CD4-positive, alpha-beta T cell (primary cell): ENCODE measurements around the gene PVALEF. TPM values are rescaled to one million over a fixed set of nuclear protein-coding genes. Genes with fewer than 3 reads are reported as not detected.
"Not testable (repeated sequence)": the region's sequence is repeated elsewhere in the genome, so short reads cannot be mapped to it uniquely, and the experiment has no call there.

Experiments used
- ATAC-seq: fragments of 200-7000 bp; cut with Tn5 transposase; one replicate; pipeline ENCODE4 v1.10.0; 2022; ENCODE audit warnings: mild to moderate bottlenecking; ENCODE audit not compliant: poor library complexity
- CTCF ChIA-PET: fragments of 350-600 bp; sonication (Branson Sonifier 250); formaldehyde crosslinking; loops from one replicate; lab custom pipeline; 2021; ENCODE audit warnings: antibody characterized with exemption, inconsistent platforms; lab: Charles Lee
- POLR2A ChIA-PET: fragments of 350-600 bp; sonication (Branson Sonifier 250); formaldehyde crosslinking; loops from one replicate; lab custom pipeline; 2021; ENCODE audit warnings: antibody characterized with exemption, inconsistent platforms; lab: Charles Lee
- DNase-seq, 14 experiments: peaks; one replicate each; pipeline ENCODE4 v3.0.0-alpha.2; 2013 to 2020; ENCODE audit warnings: mixed read lengths in 2 of 14
- H3K27ac ChIP-seq, 2 donors: one replicate each; pipeline versions ENCODE4 v1.5.1 to v1.7.0; 2013; ENCODE audit warnings: low read length in 2 of 2, low read depth in 1 of 2, mild to moderate bottlenecking in 1 of 2
- H3K27me3 ChIP-seq, 2 experiments: 1 replicate in 1 of 2; 2 replicates in 1 of 2; pipeline versions ENCODE4 v1.6.1 to v1.7.0; 2013; ENCODE audit warnings: low read length in 2 of 2, control low read depth in 1 of 2, mild to moderate bottlenecking in 1 of 2, moderate library complexity in 1 of 2; ENCODE audit not compliant: insufficient read depth in 2 of 2, control insufficient read depth in 1 of 2
- H3K36me3 ChIP-seq: one replicate; pipeline ENCODE4 v1.6.1; 2013; ENCODE audit warnings: low read length, control low read depth; ENCODE audit not compliant: insufficient read depth
- H3K4me1 ChIP-seq: one replicate; pipeline ENCODE4 v1.6.1; 2013; ENCODE audit warnings: low read length, control low read depth; ENCODE audit not compliant: insufficient read depth
- H3K4me3 ChIP-seq: one replicate; pipeline ENCODE4 v1.5.1; 2013; ENCODE audit warnings: mild to moderate bottlenecking, low read length, moderate library complexity
- H3K9me3 ChIP-seq, 2 experiments: 1 replicate in 1 of 2; 2 replicates in 1 of 2; pipeline versions ENCODE4 v1.6.1 to v1.7.0; 2013; ENCODE audit warnings: low read length in 2 of 2, mild to moderate bottlenecking in 2 of 2, control low read depth in 1 of 2, moderate library complexity in 1 of 2; ENCODE audit not compliant: control insufficient read depth in 1 of 2, insufficient read depth in 1 of 2
- H3K27ac Mint-ChIP-seq: one replicate; pipeline ENCODE4 v1.8.0; 2020; ENCODE audit warnings: mixed read lengths
- H3K27me3 Mint-ChIP-seq: one replicate; pipeline ENCODE4 v1.8.0; 2021; ENCODE audit warnings: mixed read lengths
- H3K36me3 Mint-ChIP-seq: one replicate; pipeline ENCODE4 v1.8.0; 2021; ENCODE audit warnings: low read depth, mixed read lengths
- H3K4me1 Mint-ChIP-seq: one replicate; pipeline ENCODE4 v1.8.0; 2021; ENCODE audit warnings: low read depth, mixed read lengths
- H3K4me3 Mint-ChIP-seq: one replicate; pipeline ENCODE4 v1.8.0; 2020; ENCODE audit warnings: mild to moderate bottlenecking, mixed read lengths
- H3K9me3 Mint-ChIP-seq: one replicate; pipeline ENCODE4 v1.8.0; 2020; ENCODE audit warnings: mixed read lengths
- CTCF ChIP-seq: fragments of 200-600 bp; IDR thresholded peaks from one replicate; pipeline ENCODE4 v1.8.0; 2022; ENCODE audit warnings: antibody characterized with exemption, mild to moderate bottlenecking
- intact Hi-C, 2 experiments: fragments of 100-400 bp; cut with DNase I in 1 of 2; cut with micrococcal nuclease in 1 of 2; formaldehyde crosslinking; loops; one replicate each; pipeline versions ENCODE4 v1.15.1 to v1.9.0; 2023 to 2025; cut with DNase I, micrococcal nuclease
- total RNA-seq, 174 experiments: library from RNA in 2 of 174; stranded (reverse) in 2 of 174; gene quantifications; one replicate each; pipeline ENCODE4 v1.2.3 and lab custom pipeline; 2021 to 2026

The PVALEF gene
- total RNA-seq, 2 experiments from 2014 or later = not detected

GRCh38 chr17:81222906-81223761, 57.8 kb downstream of the PVALEF start, which contains the start of gene CEP131:
Gene CEP131 (minus strand): TSS chr17:81222965. CDS start chr17:81220056, 2,909 bp downstream.
- Histone ChIP-seq H3K36me3 (peaks cover 5% of the 10 kb centered on the region), H3K4me3 (peak within 1 kb of the TSS; percentile 65), H3K4me1 (peaks cover 25% of the 10 kb centered on the region), H3K27me3 (no peaks in the 10 kb centered on the region), H3K27ac (no peak within 1 kb of the TSS), H3K9me3 (no peaks in the 10 kb centered on the region)
- peak; percentile 97 to 100 (median 100) for DNase-seq
- POLR2A ChIA-PET = interaction anchor here (0.7 to 1.3 kb wide), 10 partner anchors 10 to 769 kb away, joined by 3 to 42 read pairs (median 4); partner anchors contain the start of genes ACTG1, FAAP100, NDUFAF8 and TEPSIN
- intact Hi-C loops = loop anchor here (1.0 to 2.0 kb wide), 6 partner anchors 16 to 261 kb away; partner anchors contain the start of genes NDUFAF8 (in 2 of the 2), TEPSIN (in 2 of the 2), BAIAP2 (in 1 of the 2) and SLC38A10 (in 1 of the 2)
- Mint-ChIP-seq H3K4me3 (peak within 1 kb of the TSS; percentile 87), H3K36me3 (peaks cover 6% of the 10 kb centered on the region), H3K27me3 (no peaks in the 10 kb centered on the region), H3K9me3 (no peaks in the 10 kb centered on the region), H3K4me1 (peaks cover 23% of the 10 kb centered on the region), H3K27ac (no peak within 1 kb of the TSS)
- no peak for TF ChIP-seq CTCF
- CTCF ChIA-PET = interaction anchor here (0.7 kb wide), 1 partner anchor 122 kb away, joined by 3 read pairs; no protein-coding TSS in a partner anchor
- peak; percentile 95 for ATAC-seq

DNA sequence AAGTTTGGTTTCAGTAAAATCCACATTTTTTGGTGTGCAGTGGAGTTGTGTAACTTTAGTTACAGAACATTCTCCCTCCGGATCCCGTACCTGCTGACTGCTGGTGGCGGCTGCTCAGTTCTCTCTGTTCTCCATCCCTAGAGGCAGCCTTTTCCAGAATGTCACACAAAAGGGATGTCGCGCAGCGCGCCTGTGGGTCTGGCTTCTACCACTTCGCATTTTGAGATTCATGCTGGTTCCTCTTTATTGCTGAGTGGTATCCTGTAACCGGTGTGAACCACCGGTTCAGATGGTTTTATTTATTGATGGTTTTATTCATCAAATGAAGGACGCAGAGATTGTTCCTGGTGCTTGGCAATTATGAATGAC, 58.4 kb downstream of the PVALEF start:
- ChIA-PET CTCF (no interaction called here), POLR2A (no interaction called here)
- peaks cover 25% of the 10 kb centered on the region for H3K4me1 ChIP-seq
- no peak for TF ChIP-seq CTCF
- H3K36me3 Mint-ChIP-seq = peaks cover 10% of the 10 kb centered on the region
- DNase-seq = peak in 3 of 14 experiments; percentile 19 to 46 (median 45)
- H3K9me3 Mint-ChIP-seq = no peaks in the 10 kb centered on the region
- H3K27me3 Mint-ChIP-seq = no peaks in the 10 kb centered on the region
- H3K27me3 ChIP-seq = no peaks in the 10 kb centered on the region
- intact Hi-C loops = loop anchor here (1.0 to 2.0 kb wide), 6 partner anchors 16 to 261 kb away; partner anchors contain the start of genes NDUFAF8 (in 2 of the 2), TEPSIN (in 2 of the 2), BAIAP2 (in 1 of the 2) and SLC38A10 (in 1 of the 2)
- H3K36me3 ChIP-seq = peaks cover 5% of the 10 kb centered on the region
- peak overlapping the region; percentile 51 for H3K4me3 ChIP-seq
- no peaks in the 10 kb centered on the region for H3K9me3 ChIP-seq
- H3K4me3 Mint-ChIP-seq = peak overlapping the region; percentile 83
- peaks cover 25% of the 10 kb centered on the region for H3K4me1 Mint-ChIP-seq
- no peak overlapping the region for H3K27ac Mint-ChIP-seq
- ATAC-seq = no peak
- no peak overlapping the region for H3K27ac ChIP-seq

GRCh38 chr17:81227630-81228029, 62.3 kb downstream of the PVALEF start:
- H3K27ac Mint-ChIP-seq = not testable (repeated sequence)

More at GRCh38 chr17:81227630-81228029, 62.3 kb downstream of the PVALEF start:
- H3K36me3 Mint-ChIP-seq = peaks cover 29% of the 10 kb centered on the region
- H3K9me3 ChIP-seq, H3K27ac ChIP-seq, CTCF ChIA-PET, H3K9me3 Mint-ChIP-seq, ATAC-seq, H3K27me3 ChIP-seq, H3K4me3 Mint-ChIP-seq, H3K27me3 Mint-ChIP-seq, H3K4me3 ChIP-seq, intact Hi-C loops, H3K4me1 ChIP-seq: not testable (repeated sequence)
- H3K4me1 Mint-ChIP-seq = peaks cover 22% of the 10 kb centered on the region
- peak in 1 of 14 experiments; percentile 16 for DNase-seq
- peaks cover 33% of the 10 kb centered on the region for H3K36me3 ChIP-seq
- POLR2A ChIA-PET = interaction anchor here (1.6 kb wide), 1 partner anchor 12 kb away, joined by 7 read pairs; the partner anchor contains the start of genes NDUFAF8 and TEPSIN
